HEK293 (cell line): Measurements from ENCODE around the gene EPHA2.

Experiments
- CTCF ChIA-PET: fragments of 350-600 bp; formaldehyde crosslinking; extraction: SDS; loops from one replicate; lab custom pipeline; 2021; ENCODE audit warnings: antibody characterized with exemption; lab: Yijun Ruan, JAX
- POLR2A ChIA-PET: fragments of 300-600 bp; formaldehyde crosslinking; extraction: SDS; loops from one replicate; lab custom pipeline; 2020; ENCODE audit warnings: antibody characterized with exemption, inconsistent platforms; lab: Yijun Ruan, JAX
- H3K27ac ChIP-seq: fragments of 200-500 bp; sonication (Bioruptor generic); 2 replicates; pipeline ENCODE4 v1.5.1; 2014; ENCODE audit warnings: low read depth, low read length, control low read depth, inconsistent platforms; ENCODE audit errors: extremely low read depth
- H3K36me3 ChIP-seq, 2 experiments: fragments of 200-500 bp in 1 of 2; sonication (Bioruptor generic) in 1 of 2; 1 replicate in 1 of 2; 2 replicates in 1 of 2; pipeline ENCODE4 v1.5.1; 2014 to 2017; ENCODE audit warnings: inconsistent platforms in 2 of 2, low read length in 2 of 2; ENCODE audit not compliant: control insufficient read depth in 2 of 2, insufficient read depth in 1 of 2
- H3K4me1 ChIP-seq: fragments of 200-500 bp; sonication (Bioruptor generic); 2 replicates; pipeline ENCODE4 v1.5.1; 2014; ENCODE audit warnings: mild to moderate bottlenecking, low read length, inconsistent platforms; ENCODE audit not compliant: control insufficient read depth, insufficient read depth
- H3K4me3 ChIP-seq: 2 replicates; pipeline ENCODE4 v1.5.1; 2011; ENCODE audit warnings: low read depth, mild to moderate bottlenecking, control low read depth, low read length, moderate library complexity
- H3K9me3 ChIP-seq: fragments of 200-500 bp; sonication (Bioruptor generic); 2 replicates; pipeline ENCODE4 v1.5.1; 2014; ENCODE audit warnings: low read depth, low read length, inconsistent platforms; ENCODE audit not compliant: control insufficient read depth, insufficient read depth
- EGR2 ChIP-seq: fragments of 450-650 bp; formaldehyde crosslinking; IDR thresholded peaks from 2 replicates; pipeline ENCODE4 v1.5.1; 2016; ENCODE audit warnings: low read depth, missing biosample characterization, missing genetic modification characterization
- GLIS2 ChIP-seq: fragments of 450-650 bp; formaldehyde crosslinking; IDR thresholded peaks from 2 replicates; pipeline ENCODE4 v1.5.1; 2016; ENCODE audit warnings: missing biosample characterization, missing genetic modification characterization
- SP7 ChIP-seq: fragments of 450-650 bp; formaldehyde crosslinking; IDR thresholded peaks from 2 replicates; pipeline ENCODE4 v1.5.1; 2016; ENCODE audit warnings: missing biosample characterization, missing genetic modification characterization
- ZFHX2 ChIP-seq: fragments of 450-650 bp; formaldehyde crosslinking; conservative IDR thresholded peaks from 2 replicates; pipeline ENCODE4 v1.5.1; 2016; ENCODE audit warnings: missing biosample characterization, missing genetic modification characterization
- ZIC2 ChIP-seq: fragments of 450-650 bp; formaldehyde crosslinking; IDR thresholded peaks from 2 replicates; pipeline ENCODE4 v1.5.1; 2016; ENCODE audit warnings: missing biosample characterization, missing genetic modification characterization
- ZNF302 ChIP-seq: fragments of 450-650 bp; formaldehyde crosslinking; IDR thresholded peaks from 2 replicates; pipeline ENCODE4 v1.5.1; 2016; ENCODE audit warnings: missing biosample characterization, missing genetic modification characterization, low read depth
- ZNF544 ChIP-seq: fragments of 450-650 bp; formaldehyde crosslinking; IDR thresholded peaks from 2 replicates; pipeline ENCODE4 v1.5.0; 2017; ENCODE audit warnings: missing biosample characterization, missing genetic modification characterization
- ZNF555 ChIP-seq: fragments of 450-650 bp; formaldehyde crosslinking; conservative IDR thresholded peaks from 2 replicates; pipeline ENCODE4 v1.5.1; 2017; ENCODE audit warnings: missing biosample characterization, mild to moderate bottlenecking, missing genetic modification characterization, inconsistent platforms
- TF ChIP-seq, protein P1 (sequence below): fragments of 450-650 bp; formaldehyde crosslinking; IDR thresholded peaks from 2 replicates; pipeline ENCODE4 v1.5.1; 2016; ENCODE audit warnings: missing biosample characterization, missing genetic modification characterization
- TF ChIP-seq, protein P2 (sequence below): fragments of 450-650 bp; formaldehyde crosslinking; IDR thresholded peaks from 2 replicates; pipeline ENCODE4 v1.5.1; 2016; ENCODE audit warnings: missing biosample characterization, missing genetic modification characterization
- TF ChIP-seq, protein P3 (sequence below): fragments of 450-650 bp; IDR thresholded peaks from 2 replicates; pipeline ENCODE4 v1.5.1; 2018; ENCODE audit warnings: missing biosample characterization, mild to moderate bottlenecking, missing genetic modification characterization
- TF ChIP-seq, protein P4 (sequence below): fragments of 450-650 bp; formaldehyde crosslinking; IDR thresholded peaks from 2 replicates; pipeline ENCODE4 v1.5.1; 2016; ENCODE audit warnings: missing biosample characterization, missing genetic modification characterization
- TF ChIP-seq, protein P5 (sequence below): fragments of 450-650 bp; formaldehyde crosslinking; IDR thresholded peaks from 2 replicates; pipeline ENCODE4 v1.5.1; 2016; ENCODE audit warnings: missing biosample characterization, missing genetic modification characterization

EPHA2 gene

DNA sequence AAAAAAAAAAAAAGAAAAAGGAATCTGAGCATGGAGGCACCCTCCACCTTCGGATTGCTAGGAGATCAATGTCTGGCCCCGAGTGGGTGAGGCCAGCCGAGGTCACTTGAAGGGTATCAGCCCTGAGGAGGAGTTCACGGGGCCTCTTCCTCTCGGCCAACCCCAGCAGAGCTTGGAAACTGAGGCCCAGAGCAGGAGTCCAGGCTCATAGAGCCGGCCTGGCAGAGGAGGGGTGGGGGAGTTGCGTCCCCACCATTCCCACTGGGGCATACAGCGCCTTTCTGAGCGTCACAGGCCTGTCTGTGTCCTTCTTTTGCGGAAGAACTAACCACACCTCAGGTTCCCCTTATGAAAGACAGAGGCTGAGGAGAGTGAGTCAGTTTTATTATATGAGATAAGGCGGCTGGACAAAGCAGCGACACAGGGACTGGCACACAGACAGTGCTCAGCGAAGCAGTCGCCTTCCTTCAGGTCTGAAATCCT, 17.1 kb upstream of the EPHA2 start:
- ChIA-PET POLR2A (interaction anchor here (0.7 to 4.1 kb wide), 6 partner anchors 9 to 726 kb away, joined by 3 to 18 read pairs (median 6); partner anchors contain the start of gene EPHA2), CTCF (interaction anchor here (0.7 to 1.6 kb wide), 3 partner anchors 14 to 94 kb away, joined by 4 to 5 read pairs (median 5); no protein-coding TSS in a partner anchor)
- Histone ChIP-seq H3K4me3 (no peak overlapping the region), H3K4me1 (peaks cover 10% of the 10 kb centered on the region), H3K27ac (no peak overlapping the region), H3K36me3 (no peaks in the 10 kb centered on the region), H3K9me3 (no peaks in the 10 kb centered on the region)
- peak; percentile 55; the same call in 1 of the 2 replicates for TF ChIP-seq EGR2 (tag by site-specific recombination)
- TF ChIP-seq, protein P1, sequence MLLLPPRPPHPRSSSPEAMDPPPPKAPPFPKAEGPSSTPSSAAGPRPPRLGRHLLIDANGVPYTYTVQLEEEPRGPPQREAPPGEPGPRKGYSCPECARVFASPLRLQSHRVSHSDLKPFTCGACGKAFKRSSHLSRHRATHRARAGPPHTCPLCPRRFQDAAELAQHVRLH (tag by site-specific recombination) = no peak
- peak; percentile 26; the same call in 1 of the 2 replicates for TF ChIP-seq ZFHX2
- no peak for TF ChIP-seq ZNF302 (tag by site-specific recombination)
- no peak for TF ChIP-seq ZNF555 (tag by site-specific recombination)
- TF ChIP-seq, protein P2, sequence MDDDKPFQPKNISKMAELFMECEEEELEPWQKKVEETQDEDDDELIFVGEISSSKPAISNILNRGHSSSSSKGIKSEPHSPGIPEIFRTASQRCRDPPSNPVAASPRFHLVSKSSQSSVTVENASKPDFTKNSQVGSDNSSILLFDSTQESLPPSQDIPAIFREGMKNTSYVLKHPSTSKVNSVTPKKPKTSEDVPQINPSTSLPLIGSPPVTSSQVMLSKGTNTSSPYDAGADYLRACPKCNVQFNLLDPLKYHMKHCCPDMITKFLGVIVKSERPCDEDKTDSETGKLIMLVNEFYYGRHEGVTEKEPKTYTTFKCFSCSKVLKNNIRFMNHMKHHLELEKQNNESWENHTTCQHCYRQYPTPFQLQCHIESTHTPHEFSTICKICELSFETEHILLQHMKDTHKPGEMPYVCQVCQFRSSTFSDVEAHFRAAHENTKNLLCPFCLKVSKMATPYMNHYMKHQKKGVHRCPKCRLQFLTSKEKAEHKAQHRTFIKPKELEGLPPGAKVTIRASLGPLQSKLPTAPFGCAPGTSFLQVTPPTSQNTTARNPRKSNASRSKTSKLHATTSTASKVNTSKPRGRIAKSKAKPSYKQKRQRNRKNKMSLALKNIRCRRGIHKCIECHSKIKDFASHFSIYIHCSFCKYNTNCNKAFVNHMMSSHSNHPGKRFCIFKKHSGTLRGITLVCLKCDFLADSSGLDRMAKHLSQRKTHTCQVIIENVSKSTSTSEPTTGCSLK (tag by site-specific recombination) = no peak
- TF ChIP-seq, protein P3, sequence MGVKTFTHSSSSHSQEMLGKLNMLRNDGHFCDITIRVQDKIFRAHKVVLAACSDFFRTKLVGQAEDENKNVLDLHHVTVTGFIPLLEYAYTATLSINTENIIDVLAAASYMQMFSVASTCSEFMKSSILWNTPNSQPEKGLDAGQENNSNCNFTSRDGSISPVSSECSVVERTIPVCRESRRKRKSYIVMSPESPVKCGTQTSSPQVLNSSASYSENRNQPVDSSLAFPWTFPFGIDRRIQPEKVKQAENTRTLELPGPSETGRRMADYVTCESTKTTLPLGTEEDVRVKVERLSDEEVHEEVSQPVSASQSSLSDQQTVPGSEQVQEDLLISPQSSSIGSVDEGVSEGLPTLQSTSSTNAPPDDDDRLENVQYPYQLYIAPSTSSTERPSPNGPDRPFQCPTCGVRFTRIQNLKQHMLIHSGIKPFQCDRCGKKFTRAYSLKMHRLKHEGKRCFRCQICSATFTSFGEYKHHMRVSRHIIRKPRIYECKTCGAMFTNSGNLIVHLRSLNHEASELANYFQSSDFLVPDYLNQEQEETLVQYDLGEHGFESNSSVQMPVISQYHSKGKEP = no peak
- TF ChIP-seq, protein P4, sequence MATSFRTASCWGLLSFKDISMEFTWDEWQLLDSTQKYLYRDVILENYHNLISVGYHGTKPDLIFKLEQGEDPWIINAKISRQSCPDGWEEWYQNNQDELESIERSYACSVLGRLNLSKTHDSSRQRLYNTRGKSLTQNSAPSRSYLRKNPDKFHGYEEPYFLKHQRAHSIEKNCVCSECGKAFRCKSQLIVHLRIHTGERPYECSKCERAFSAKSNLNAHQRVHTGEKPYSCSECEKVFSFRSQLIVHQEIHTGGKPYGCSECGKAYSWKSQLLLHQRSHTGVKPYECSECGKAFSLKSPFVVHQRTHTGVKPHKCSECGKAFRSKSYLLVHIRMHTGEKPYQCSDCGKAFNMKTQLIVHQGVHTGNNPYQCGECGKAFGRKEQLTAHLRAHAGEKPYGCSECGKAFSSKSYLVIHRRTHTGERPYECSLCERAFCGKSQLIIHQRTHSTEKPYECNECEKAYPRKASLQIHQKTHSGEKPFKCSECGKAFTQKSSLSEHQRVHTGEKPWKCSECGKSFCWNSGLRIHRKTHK (tag by site-specific recombination) = no peak
- TF ChIP-seq, protein P5, sequence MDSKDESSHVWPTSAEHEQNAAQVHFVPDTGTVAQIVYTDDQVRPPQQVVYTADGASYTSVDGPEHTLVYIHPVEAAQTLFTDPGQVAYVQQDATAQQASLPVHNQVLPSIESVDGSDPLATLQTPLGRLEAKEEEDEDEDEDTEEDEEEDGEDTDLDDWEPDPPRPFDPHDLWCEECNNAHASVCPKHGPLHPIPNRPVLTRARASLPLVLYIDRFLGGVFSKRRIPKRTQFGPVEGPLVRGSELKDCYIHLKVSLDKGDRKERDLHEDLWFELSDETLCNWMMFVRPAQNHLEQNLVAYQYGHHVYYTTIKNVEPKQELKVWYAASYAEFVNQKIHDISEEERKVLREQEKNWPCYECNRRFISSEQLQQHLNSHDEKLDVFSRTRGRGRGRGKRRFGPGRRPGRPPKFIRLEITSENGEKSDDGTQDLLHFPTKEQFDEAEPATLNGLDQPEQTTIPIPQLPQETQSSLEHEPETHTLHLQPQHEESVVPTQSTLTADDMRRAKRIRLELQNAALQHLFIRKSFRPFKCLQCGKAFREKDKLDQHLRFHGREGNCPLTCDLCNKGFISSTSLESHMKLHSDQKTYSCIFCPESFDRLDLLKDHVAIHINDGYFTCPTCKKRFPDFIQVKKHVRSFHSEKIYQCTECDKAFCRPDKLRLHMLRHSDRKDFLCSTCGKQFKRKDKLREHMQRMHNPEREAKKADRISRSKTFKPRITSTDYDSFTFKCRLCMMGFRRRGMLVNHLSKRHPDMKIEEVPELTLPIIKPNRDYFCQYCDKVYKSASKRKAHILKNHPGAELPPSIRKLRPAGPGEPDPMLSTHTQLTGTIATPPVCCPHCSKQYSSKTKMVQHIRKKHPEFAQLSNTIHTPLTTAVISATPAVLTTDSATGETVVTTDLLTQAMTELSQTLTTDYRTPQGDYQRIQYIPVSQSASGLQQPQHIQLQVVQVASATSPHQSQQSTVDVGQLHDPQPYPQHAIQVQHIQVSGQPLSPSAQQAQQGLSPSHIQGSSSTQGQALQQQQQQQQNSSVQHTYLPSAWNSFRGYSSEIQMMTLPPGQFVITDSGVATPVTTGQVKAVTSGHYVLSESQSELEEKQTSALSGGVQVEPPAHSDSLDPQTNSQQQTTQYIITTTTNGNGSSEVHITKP = no peak
- TF ChIP-seq SP7 (tag by site-specific recombination) = no peak

DNA sequence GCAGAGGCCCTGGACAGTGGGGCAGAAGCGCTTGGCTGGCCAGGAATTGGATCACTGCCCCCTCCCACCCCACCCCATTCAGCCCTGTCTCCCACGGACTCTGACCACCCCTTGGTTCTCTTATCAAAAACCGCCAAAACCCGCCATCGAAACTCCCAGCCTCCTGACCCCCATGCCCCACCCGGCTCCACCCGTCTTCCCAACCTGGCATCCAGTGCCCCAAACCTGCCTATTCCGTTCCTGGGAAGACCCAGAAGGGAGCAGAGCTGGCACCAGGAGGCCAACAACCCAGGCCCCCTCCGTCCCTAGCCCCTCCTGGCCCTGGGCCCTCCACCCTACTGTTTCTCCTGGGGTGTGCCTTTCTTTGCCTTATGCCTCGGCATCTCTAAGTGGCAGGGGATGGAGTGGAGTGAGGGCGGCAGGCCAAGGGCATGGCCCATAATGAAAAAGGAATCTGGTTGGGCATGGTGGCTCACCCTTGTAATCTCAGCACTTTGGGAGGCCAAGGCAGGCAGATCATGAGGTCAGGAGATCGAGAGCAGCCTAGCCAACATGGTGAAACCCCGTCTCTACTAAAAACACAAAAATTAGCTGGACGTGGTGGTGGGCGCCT, 16.5 kb upstream of the EPHA2 start:
- Histone ChIP-seq H3K27ac (no peak overlapping the region), H3K4me1 (peaks cover 10% of the 10 kb centered on the region), H3K36me3 (no peaks in the 10 kb centered on the region), H3K9me3 (no peaks in the 10 kb centered on the region), H3K4me3 (no peak overlapping the region)
- TF ChIP-seq ZNF544 (tag by site-specific recombination) (no peak), GLIS2 (tag by site-specific recombination) (0 out of 2 replicates have a peak, but pooled peaks have one; percentile 9), ZIC2 (tag by site-specific recombination) (0 out of 2 replicates have a peak, but pooled peaks have one; percentile 16)
- POLR2A ChIA-PET = interaction anchor here (1.1 to 1.5 kb wide), 2 partner anchors 16 to 27 kb away, joined by 5 to 6 read pairs; partner anchors contain the start of gene EPHA2
- CTCF ChIA-PET = interaction anchor here (0.6 to 1.6 kb wide), 3 partner anchors 18 to 171 kb away, joined by 3 to 5 read pairs (median 5); no protein-coding TSS in a partner anchor
